HG03159 (cell line): ENCODE measurements around the gene COL17A1.

Source experiments
- ATAC-seq: cut with Tn5 transposase; IDR thresholded peaks from one replicate; pipeline ENCODE4 v1.9.1; 2021; ENCODE audit warnings: mild to moderate bottlenecking, moderate library complexity; ENCODE audit not compliant: unreplicated experiment

The COL17A1 gene

DNA sequence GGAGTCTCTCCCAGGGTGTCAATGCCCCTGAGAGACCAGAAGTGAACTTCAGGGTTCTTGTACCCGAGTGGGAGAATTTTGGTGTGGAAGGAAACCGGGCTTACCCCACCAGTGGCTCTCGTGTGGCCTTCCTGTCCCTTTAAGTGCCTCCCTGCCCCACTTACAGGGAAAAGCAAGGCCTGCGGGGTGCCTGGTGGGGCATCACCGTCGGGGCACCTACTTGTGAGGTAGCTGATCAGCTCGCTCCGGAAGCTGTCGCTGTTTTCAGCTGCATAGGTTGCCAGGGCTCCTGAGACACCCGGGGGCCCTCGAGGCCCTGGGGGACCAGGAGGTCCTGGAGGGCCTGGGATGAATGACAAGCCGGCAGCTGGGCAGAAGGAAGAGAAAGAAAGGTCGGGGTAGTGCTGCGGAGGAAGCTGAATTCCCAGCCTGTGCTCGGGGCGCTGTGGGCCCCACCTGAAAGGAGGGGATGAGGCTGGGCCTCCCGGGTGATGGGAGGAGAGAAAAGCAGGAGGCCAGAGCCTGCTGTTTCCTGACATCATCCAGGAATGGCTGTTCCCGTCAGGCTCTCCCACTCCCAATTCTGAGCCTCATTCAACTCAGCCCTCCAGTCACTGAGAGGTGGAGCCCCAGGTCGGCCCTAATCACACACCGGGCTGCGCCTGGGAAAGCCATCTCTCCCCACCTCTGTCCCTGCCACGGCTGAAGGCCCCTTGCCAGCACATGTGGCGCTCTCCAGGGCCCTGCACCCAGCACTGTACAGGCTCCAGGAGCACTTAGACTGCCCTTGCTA lies 51.1 kb downstream of the COL17A1 start:
- ATAC-seq: no peak

DNA sequence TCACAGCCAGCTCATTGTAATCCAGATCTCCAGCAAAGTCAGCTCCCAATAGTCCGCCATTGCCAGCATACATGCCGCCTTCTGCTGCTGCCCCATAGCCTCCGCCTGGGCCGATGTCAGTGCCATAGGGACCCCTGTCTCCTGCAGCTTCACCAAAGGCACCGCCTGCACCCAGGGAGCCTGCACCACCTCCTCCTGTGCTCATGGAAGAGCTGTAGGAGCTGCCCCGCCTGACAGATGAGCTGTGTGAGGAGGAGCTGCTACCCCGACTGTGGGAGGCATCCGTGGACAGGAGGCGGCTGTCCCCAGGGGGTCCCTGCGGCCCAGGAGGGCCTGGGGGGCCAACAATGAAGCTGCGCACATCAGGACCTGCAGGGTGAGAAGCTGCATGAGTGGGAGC lies 51.7 kb downstream of the COL17A1 start:
- ATAC-seq: no peak

DNA sequence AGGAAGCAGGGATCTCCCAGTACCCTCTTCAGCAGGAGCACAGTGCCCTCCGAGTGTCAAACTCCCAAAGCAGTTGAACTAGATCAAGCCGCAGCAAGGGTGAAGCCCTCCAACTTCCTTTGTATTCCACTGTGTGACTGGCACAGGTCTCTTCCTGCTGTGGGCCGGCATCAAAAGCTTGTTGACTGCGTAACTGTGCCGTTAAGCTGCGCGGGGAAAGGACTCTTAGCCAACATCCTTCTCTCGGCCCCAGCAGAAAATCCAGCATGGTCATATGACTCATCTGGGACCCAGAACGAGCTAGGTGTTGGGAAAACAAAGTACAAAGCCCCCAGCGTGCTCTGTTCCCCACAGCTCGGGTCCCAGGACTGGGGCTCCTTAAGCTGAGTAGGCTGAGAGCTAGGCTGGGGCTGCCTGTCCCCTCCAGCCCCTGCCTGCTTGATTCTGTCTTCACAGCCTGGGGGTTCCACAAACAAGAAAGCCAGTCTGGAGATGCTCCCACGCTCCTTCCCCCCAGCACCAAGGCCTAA lies 52.2 kb downstream of the COL17A1 start:
- ATAC-seq: no peak

DNA sequence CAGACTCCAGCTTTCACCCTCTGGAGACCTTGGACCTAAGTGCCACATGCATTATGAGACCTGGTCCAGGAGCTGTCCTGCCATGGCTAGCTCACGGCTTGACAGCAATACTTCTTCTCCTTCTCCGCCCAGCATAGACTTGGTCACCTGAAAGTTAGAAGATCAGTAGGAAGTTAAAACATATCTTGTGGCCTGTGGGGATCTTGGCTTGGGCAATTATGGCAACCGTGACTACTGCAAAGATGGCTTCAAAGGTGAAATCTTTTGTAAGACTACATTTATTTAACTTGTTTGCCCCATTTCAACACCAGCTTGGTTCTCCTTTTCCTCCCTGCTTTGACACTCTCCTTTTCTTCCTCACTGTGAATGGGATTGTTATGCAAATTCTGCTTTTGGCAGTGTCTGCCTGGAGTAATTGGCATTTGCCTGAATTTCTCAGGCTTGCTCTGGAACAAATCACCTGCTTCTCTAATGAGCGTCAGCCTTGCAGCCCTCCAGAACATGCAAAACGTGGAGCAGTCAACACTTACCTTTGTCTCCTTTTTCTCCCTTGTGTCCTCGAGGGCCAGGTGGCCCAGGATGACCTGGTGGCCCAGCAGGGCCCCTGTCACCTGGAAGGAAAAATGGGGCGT lies 53.4 kb downstream of the COL17A1 start:
- no peak for ATAC-seq

DNA sequence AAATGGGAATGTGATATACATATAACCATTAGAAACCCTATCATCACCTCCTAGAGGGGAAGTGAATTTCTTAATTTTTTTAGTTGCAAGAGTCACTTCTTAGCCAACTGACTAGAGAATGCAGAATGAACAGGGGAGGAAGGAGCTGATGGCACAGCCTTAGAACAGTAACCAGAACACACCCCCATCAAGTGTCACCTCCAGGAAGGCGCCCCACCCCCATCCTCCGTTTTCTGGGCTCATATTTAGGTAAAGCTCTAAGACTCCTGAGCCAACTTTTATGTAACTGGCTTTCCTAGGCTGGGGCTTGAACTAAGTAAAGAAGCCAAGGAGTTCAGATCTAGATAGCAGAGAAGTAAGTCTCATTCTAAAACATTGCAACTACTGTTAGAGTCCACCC lies 54.0 kb downstream of the COL17A1 start:
- ATAC-seq: no peak

DNA sequence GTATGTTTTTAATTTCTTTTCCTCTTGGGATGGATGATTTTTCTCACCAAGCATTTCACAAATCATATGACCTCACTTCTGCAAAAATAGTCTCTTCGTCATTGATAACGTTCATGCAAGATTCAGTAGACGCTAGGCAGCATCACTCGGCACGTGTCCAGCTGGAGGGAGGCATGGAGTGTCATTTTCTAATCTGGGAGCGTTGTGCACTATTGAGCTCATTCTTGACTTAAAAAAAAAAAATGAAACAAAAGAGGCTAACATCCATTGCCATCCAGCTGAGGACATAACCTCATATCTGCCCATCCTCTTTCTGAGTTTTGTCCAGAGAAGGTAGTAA lies 56.2 kb downstream of the COL17A1 start:
- ATAC-seq: no peak

DNA sequence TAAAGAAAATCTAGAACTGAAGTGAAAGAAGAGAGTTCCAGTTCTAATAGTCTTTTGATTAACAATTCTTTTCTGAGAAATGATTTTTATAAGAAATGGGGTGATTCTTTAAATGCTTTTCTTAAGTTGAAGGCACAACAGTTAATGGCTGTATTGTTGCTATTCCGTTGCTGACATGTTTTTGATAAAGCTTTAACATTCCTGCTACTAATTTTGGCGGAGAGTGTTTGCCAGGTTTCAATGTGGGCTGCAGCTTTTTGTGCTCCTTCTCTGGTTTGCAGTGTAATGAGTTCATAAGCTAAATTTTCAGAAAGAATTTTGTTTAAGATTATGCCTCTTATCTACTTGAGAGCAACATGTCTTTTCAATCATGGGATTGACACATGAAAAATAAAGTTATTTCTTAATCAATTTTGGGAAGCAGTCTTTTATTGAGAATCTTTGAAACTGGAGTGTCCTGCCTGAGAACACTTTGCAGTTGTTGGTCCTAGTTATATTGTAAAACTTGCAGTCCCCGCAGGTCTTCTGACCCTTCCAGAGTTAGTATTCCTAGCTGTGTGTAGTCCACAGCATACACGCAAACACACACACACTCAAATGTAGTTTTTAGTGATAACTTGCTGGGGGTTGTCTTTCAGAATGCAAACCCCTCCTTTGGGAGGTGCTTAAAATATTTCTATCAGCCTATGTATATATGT lies 56.7 kb downstream of the COL17A1 start:
- no peak for ATAC-seq

DNA sequence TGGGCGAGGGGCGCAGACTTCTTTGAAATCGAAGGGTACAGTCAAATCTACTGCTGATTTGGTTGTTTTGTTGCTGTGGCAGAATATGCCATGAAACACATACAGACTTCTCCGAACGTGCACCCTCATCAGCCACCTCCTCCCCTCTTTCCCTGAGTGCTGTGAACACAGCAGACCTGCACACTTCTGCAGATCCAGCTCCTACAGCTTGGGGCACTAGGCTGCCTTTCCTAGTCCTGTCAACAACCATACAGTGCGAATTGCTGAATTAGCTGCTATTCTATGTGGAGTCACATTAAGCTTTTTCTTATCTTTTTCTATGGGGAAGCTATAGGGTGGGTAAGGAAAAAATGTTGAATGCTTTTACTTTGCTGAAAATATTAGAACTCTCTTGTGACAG lies 57.5 kb downstream of the COL17A1 start:
- no peak for ATAC-seq

DNA sequence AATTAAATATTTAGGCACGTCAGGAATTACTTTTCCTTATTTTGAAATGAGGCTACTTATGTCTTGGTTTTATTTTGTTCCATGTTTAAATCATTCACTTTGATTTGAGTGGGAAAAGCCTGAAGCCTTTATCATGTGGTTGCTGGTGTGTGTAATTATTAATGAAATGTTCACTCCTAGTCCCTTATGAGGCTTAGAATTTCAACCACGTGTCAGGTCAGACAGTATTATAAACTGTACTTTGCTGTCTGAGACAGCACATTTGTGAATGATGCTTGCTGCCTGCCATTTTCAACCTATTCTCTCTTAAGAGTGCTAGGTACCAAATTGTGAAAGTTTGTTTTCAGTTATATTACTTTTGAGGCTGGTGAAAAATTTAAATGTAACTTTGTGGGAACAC lies 58.9 kb downstream of the COL17A1 start:
- no peak for ATAC-seq

DNA sequence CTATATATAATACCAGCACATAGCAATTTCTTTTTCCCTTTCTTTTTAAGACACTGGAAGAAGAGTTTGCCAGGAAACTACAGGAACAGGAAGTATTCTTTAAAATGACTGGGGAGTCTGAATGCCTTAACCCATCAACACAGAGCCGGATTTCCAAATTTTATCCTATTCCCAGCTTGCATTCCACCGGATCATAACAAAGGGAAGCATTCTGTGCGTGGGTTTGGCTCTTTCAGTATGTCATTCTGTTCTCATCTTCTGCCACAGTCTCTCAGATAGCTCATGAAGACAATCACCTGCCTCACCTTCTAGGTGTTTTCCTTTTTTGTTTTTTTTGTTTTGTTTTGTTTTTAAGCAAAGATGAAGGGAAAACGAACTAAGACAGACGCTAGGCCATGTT lies 60.2 kb downstream of the COL17A1 start:
- no peak for ATAC-seq

DNA sequence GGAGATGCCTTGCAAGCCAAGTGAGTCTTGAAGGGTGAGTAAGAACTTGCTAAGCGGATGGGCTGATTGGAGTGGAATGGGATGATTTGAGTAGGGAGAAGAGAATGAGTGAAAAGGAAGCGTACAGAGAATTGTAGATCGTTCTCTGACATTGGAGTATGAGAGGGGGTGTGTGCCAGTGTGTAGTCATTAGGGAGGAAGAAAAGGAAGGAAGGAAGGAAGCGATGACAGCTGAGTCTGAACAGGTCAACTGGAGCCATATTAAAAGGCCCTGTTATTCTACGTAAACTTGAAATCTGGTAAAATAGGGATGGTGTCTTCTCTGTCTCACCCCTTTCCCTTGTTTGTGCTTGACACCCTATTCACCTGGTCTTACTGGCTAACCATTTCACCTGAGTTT lies 63.7 kb downstream of the COL17A1 start:
- no peak for ATAC-seq

DNA sequence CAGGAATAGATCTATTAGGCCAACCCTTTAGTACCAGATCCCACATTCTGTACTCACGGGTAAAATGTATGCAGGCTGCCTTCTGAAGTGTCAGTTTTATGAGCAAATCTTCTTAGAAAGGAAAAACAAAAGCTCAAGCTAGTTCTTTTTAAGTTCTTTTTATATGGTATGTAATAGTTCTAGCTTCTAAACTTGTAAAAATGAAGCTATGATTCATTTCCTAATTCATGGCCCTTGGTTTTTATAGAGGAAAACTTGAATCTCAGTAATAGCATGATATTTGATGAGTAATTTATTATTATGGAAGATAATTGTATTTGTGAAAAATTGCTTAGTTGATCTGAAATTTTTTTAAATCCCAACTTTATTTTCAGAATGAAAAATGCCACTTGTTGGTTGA lies 64.4 kb downstream of the COL17A1 start:
- ATAC-seq: no peak

DNA sequence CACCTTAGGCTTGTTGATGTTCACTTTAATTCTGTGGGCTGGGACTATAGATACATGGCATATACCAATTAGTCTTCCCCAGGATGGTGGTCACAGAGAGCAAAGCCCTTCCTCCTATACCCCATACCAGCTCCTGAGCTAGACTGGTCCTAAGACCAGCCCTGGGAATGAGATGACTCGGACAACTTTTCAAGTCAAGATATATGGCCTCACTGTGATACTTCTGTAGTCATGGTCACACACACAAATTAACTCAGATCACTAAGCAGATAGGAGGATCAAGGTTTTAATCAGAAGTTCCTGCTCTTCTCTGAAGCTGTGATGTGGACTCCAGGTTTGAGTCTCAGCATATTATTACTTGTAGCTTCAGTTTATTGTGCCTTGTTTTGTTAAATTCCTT lies 65.7 kb downstream of the COL17A1 start:
- ATAC-seq: no peak

DNA sequence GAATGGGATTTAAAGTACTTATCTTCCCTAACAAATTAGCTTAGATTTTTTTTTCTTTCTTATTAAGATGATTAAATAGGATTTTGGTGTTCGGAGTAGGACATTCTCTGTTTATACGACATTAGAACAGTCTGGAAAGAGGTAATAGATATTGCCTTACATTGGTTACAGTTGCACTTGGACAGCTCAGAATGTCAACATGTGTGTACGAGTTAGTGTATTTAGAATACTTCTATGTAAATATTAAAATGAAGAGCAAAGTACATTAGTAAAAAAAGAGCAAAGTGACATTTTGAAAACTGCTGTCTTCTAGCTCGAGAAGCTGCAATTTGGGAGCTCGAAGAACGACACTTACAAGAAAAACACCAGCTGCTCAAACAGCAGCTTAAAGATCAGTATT lies 67.2 kb downstream of the COL17A1 start:
- ATAC-seq: no peak

DNA sequence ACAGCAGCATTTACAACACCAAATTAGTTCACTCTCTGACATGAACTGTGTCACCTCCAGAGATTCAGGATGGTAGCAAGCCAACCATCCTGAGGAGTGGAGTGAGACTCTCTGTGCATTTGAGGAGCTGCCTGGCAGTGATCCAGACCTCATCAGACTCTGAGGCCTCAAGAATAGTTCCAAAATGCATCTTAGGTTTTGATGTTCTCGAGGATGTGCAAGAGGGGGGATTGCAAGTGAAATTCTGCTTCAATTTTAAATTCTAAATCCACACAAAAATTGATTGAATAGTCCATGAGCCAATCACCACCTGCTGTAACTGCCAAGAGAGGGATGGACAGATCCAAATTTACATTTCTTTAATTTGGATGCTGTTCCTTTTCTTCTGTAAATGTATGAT lies 69.0 kb downstream of the COL17A1 start:
- no peak for ATAC-seq

DNA sequence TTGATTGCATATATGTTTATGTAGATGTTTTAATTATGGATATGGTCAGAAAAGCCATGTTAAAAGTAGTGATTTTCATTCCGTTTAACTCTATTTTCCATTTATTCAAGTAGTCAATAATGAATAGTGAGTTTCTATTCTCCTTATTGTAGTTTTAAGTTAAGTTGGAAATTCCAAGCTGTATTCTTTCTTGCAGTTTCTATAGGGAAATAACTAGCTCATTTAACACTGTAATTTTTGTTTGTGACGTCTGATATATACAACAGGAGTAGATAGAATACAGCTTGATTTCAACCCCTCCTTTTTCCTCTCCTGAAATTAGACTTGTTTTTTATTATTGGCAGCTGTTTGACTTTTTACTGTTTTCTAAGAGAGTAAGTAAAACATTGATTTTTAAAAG lies 71.5 kb downstream of the COL17A1 start:
- ATAC-seq: no peak

DNA sequence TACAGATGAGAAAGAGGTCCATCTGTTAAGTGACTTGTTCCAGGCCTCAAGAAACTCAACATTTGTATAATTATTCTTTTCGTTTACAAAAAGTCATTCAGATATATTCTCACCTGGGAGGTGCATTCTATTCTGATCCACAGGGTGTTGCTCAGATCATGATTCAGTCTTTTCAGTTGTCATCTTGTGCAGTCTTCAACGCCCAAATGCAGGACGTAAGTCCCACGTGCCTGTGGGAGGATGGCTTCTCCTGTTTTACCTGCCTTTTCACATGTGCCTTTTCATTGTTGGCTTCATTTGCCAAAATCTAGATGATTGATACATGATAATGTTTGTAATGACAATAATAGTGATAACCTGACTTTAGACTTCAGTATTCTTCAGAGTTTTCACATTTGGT lies 72.2 kb downstream of the COL17A1 start:
- no peak for ATAC-seq

DNA sequence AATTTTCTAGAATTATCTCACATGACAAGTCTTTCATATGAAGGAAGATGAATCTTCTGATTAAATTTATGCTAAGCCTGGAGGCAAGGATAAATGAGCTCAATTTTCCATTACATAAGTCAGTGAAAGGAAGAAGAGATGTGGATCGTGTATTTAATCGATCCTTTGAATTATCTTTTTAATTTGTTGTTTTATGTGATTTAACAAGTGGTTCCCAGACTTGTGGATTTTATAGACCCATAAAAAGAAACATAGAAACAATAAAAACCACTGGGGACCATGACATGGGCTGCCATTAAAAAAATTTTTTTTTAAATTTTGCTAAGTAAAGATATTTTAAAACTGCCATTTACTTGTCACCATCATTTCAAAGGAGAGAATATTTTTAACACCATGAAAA lies 73.8 kb downstream of the COL17A1 start:
- no peak for ATAC-seq

DNA sequence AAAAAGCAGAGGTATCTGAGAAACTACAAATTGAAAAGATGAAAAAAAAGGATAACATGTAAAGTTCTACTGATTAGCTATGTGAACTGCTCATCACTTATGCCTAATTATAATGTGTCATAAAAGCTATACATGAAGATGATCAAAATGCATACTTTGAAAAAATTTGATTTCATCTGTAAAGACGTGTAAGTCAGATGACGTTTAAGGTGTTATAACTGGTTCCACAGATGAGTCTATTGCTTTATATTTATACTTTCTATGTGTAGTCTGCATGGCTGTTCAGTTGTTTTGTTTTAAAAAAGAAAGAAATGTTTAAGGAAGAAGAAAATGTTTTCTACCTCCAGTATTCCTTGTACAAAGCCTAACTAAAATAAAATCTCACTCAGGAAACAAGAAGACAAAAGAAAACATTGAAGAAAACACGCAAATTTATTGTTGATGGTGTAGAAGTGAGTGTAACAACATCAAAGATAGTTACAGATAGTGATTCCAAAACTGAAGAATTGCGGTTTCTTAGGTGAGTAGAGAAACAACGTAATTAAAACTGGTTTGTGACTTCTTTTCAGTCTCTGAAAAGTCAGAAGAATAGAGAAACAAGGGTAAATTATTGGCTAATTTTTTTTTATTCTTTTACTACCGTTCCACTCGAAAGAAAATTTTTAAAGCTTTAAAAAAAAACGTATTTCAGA lies 80.4 kb downstream of the COL17A1 start:
- ATAC-seq: no peak

DNA sequence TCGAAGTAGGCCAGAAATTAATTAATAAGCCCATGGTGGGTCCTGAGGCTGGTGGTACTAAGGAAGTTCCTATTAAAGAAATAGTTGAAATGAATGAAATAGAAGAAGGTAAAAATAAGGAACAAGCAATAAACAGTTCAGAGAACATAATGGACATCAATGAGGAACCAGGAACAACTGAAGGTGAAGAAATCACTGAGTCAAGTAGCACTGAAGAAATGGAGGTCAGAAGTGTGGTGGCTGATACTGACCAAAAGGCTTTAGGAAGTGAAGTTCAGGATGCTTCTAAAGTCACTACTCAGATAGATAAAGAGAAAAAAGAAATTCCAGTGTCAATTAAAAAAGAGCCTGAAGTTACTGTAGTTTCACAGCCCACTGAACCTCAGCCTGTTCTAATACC lies 82.8 kb downstream of the COL17A1 start:
- no peak for ATAC-seq

DNA sequence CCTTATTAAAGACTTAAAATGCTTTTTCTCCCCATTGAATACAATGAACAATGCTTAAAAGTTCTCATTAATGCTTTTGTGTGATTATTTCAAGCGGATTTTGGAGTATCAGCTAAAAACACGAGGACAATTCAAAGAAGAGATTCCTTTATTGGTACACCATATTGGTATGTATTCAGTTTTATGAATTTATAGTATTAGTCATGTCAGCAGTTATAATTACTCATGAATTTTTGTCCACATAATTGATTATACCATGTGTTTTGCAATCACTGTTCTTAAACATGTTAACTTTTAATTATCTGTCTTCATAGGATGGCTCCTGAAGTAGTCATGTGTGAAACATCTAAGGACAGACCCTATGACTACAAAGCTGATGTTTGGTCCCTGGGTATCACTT lies 86.9 kb downstream of the COL17A1 start:
- ATAC-seq: no peak

DNA sequence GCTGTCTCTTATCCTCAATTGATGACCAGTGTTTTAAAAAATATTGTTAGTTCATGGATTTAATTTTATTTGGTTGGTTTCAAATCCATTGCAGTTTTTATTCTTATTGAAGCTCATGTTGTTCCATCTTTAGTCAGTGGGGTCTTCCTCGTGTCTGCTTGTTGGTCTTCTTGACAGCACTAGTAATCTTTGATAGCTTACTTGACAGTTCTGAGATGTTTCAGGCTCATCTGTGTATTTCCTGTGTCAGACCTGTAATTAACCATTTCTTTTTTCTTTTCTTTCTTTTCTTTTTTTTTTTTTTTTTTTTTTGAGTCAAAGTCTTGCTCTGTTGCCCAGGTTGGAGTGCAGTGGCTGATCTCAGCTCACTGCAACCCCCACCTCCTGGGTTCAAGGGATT lies 90.5 kb downstream of the COL17A1 start:
- ATAC-seq: no peak
